ENCODE data around the gene DEFB118. TPM values are rescaled to one million over a fixed set of nuclear protein-coding genes. Genes with fewer than 3 reads are reported as not detected.

The DEFB118 gene, protein sequence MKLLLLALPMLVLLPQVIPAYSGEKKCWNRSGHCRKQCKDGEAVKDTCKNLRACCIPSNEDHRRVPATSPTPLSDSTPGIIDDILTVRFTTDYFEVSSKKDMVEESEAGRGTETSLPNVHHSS
- total RNA-seq = not detected

- Histone ChIP-seq H3K9me3 (no peaks in the 10 kb centered on the region), H3K36me3 (no peaks in the 10 kb centered on the region), H3K27me3 (no peaks in the 10 kb centered on the region), H3K4me1 (no peaks in the 10 kb centered on the region), H3K4me3 (no peak within 1 kb of the TSS), H3K27ac (no peak within 1 kb of the TSS)
- TF ChIP-seq POLR2AphosphoS5 (IDR thresholded peaks at IDR 0.05) = no peak
- TF ChIP-seq EP300 (IDR thresholded peaks at IDR 0.05) = no peak
- TF ChIP-seq POLR2A (IDR thresholded peaks at IDR 0.05) = no peak
- TF ChIP-seq, protein P1, sequence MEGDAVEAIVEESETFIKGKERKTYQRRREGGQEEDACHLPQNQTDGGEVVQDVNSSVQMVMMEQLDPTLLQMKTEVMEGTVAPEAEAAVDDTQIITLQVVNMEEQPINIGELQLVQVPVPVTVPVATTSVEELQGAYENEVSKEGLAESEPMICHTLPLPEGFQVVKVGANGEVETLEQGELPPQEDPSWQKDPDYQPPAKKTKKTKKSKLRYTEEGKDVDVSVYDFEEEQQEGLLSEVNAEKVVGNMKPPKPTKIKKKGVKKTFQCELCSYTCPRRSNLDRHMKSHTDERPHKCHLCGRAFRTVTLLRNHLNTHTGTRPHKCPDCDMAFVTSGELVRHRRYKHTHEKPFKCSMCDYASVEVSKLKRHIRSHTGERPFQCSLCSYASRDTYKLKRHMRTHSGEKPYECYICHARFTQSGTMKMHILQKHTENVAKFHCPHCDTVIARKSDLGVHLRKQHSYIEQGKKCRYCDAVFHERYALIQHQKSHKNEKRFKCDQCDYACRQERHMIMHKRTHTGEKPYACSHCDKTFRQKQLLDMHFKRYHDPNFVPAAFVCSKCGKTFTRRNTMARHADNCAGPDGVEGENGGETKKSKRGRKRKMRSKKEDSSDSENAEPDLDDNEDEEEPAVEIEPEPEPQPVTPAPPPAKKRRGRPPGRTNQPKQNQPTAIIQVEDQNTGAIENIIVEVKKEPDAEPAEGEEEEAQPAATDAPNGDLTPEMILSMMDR (IDR thresholded peaks at IDR 0.05) = no peak
- DNase-seq (ENCODE audit: low spot score in 2 of 2) = no peak
- 78% methylated on average over 2 of the region's 2 CpGs for WGBS
Measured at GRCh38 chr20:31368301-31368700, at the start of gene DEFB118. DEFB118 (plus strand) TSS chr20:31368601; CDS start chr20:31368651, 50 bp downstream.

DNA sequence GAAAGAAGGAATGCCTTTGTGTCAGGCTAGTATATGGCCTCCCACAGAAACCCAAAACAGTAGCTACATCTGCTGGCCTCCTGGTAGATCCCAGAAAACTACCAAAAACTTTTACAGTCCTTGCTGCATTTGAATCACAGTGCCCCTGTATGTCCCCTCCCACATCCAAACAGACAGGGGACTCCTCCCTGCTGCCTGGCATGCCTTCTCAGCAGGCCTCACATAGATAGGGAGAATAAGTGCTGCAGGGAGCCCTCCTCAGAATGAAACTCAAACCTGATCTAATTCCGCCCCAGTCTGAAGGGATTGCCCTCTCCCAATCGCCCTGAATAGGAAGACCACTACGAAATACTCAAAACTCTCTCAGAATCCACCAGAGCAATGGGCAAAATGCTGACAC is 45.9 kb upstream of the DEFB118 start:
- no peak overlapping the region for H3K4me3 ChIP-seq
- H3K36me3 ChIP-seq = no peaks in the 10 kb centered on the region
- TF ChIP-seq EP300 (IDR thresholded peaks at IDR 0.05) = no peak
- TF ChIP-seq POLR2AphosphoS5 (IDR thresholded peaks at IDR 0.05) = no peak
- TF ChIP-seq, protein P1 (IDR thresholded peaks at IDR 0.05) = no peak
- no peak for TF ChIP-seq POLR2A (IDR thresholded peaks at IDR 0.05)
- H3K9me3 ChIP-seq = peaks cover 10% of the 10 kb centered on the region
- DNase-seq (ENCODE audit: low spot score in 2 of 2) = no peak
- H3K4me1 ChIP-seq = no peaks in the 10 kb centered on the region
- WGBS = 51% methylated on average over 3 of the region's 3 CpGs
- H3K27ac ChIP-seq = no peak overlapping the region
- H3K27me3 ChIP-seq = no peaks in the 10 kb centered on the region

- DNase-seq (ENCODE audit: low spot score in 2 of 2) = no peak
- no peaks in the 10 kb centered on the region for H3K9me3 ChIP-seq
- no peak overlapping the region for H3K4me3 ChIP-seq
- no peaks in the 10 kb centered on the region for H3K27me3 ChIP-seq
- TF ChIP-seq POLR2A (IDR thresholded peaks at IDR 0.05) (no peak), POLR2AphosphoS5 (IDR thresholded peaks at IDR 0.05) (no peak)
- TF ChIP-seq, protein P1 (IDR thresholded peaks at IDR 0.05) = no peak
- no peaks in the 10 kb centered on the region for H3K36me3 ChIP-seq
- no peak overlapping the region for H3K27ac ChIP-seq
- no peaks in the 10 kb centered on the region for H3K4me1 ChIP-seq
Measured at GRCh38 chr20:31330893-31331292, 37.5 kb upstream of the DEFB118 start.

DNA sequence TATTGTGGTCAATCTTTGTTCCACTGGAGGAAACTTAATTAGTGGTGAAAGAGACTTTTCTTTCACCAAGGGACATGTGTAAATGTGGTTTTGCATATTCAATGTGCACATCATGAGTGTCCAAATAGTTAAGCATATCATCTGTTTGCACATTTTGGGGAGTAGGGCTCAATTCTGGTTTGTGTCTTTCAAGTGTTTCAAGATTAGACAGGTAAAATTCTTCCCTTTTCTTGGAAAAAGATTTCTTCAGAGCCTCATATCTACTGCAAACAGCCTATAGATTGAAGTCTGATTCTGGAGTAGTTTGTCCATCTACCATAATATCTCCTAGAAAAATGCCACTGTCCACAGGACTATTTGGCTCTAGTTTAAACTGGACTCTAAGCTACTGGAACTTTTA is 26.9 kb upstream of the DEFB118 start:
- H3K36me3 ChIP-seq = no peaks in the 10 kb centered on the region
- DNase-seq (ENCODE audit: low spot score in 2 of 2) = no peak
- no peak overlapping the region for H3K27ac ChIP-seq
- no peaks in the 10 kb centered on the region for H3K27me3 ChIP-seq
- H3K9me3 ChIP-seq = no peaks in the 10 kb centered on the region
- H3K4me3 ChIP-seq = no peak overlapping the region
- H3K4me1 ChIP-seq = no peaks in the 10 kb centered on the region
- TF ChIP-seq POLR2AphosphoS5 (IDR thresholded peaks at IDR 0.05) (no peak), EP300 (IDR thresholded peaks at IDR 0.05) (no peak), POLR2A (IDR thresholded peaks at IDR 0.05) (no peak)
- TF ChIP-seq, protein P1 (IDR thresholded peaks at IDR 0.05) = no peak

GRCh38 chr20:31355981-31356380 is 12.4 kb upstream of the DEFB118 start:
- Histone ChIP-seq H3K9me3 (no peaks in the 10 kb centered on the region), H3K36me3 (no peaks in the 10 kb centered on the region), H3K4me3 (no peak overlapping the region), H3K27ac (no peak overlapping the region), H3K27me3 (no peaks in the 10 kb centered on the region), H3K4me1 (no peaks in the 10 kb centered on the region)
- TF ChIP-seq POLR2A (IDR thresholded peaks at IDR 0.05) (no peak), POLR2AphosphoS5 (IDR thresholded peaks at IDR 0.05) (no peak), EP300 (IDR thresholded peaks at IDR 0.05) (no peak)
- TF ChIP-seq, protein P1 (IDR thresholded peaks at IDR 0.05) = no peak
- no peak for DNase-seq (ENCODE audit: low spot score in 2 of 2)
- WGBS = 62% methylated on average over 1 of the region's 1 CpG

Data from suprapubic skin (tissue), 4 donors.